A204.1 (cell line): ENCODE measurements around the gene CD68.

Experiments
- FAIRE-seq: peaks from 2 replicates; lab custom pipeline; 2012; peaks lifted over from hg19 to GRCh38; lab: Jason Lieb, UNC

Gene CD68

GRCh38 chr17:7579001-7579833 is at the start of gene CD68:
TSS of gene CD68 (plus strand) at chr17:7579638. CDS start at chr17:7579678, 40 bp downstream.
- no peak for FAIRE-seq

- FAIRE-seq = no peak
Measured at GRCh38 chr17:7530023-7530900, 49.2 kb upstream of the CD68 start.

- no peak for FAIRE-seq
Measured at GRCh38 chr17:7538050-7538449, 41.4 kb upstream of the CD68 start.

- FAIRE-seq = no peak
Measured at GRCh38 chr17:7538891-7539545, 40.4 kb upstream of the CD68 start.

- FAIRE-seq = no peak
Measured at GRCh38 chr17:7541074-7541621, 38.3 kb upstream of the CD68 start.

GRCh38 chr17:7544911-7545310 is 34.5 kb upstream of the CD68 start:
- FAIRE-seq = no peak

- FAIRE-seq = no peak
Measured at GRCh38 chr17:7548585-7549400, 30.6 kb upstream of the CD68 start, which contains the start of gene TNFSF12. TSS of gene TNFSF12 (plus strand) at chr17:7549058. CDS start at chr17:7549154, 96 bp downstream.

- no peak for FAIRE-seq
Measured at GRCh38 chr17:7549401-7550055, 29.9 kb upstream of the CD68 start.

- FAIRE-seq = no peak
Measured at GRCh38 chr17:7550344-7550743, 29.1 kb upstream of the CD68 start.

- no peak for FAIRE-seq
Measured at GRCh38 chr17:7551396-7551795, 28.0 kb upstream of the CD68 start.

- FAIRE-seq = no peak
Measured at GRCh38 chr17:7552621-7553051, 26.8 kb upstream of the CD68 start.

GRCh38 chr17:7553356-7553755 is 26.1 kb upstream of the CD68 start:
- no peak for FAIRE-seq

GRCh38 chr17:7555320-7555948 is 24.0 kb upstream of the CD68 start:
- FAIRE-seq = no peak

- FAIRE-seq = no peak
Measured at GRCh38 chr17:7556627-7557026, 22.8 kb upstream of the CD68 start.

GRCh38 chr17:7557147-7557764 is 22.2 kb upstream of the CD68 start:
- FAIRE-seq = no peak

GRCh38 chr17:7557775-7558543 is 21.5 kb upstream of the CD68 start:
- no peak for FAIRE-seq

- no peak for FAIRE-seq
Measured at GRCh38 chr17:7558544-7559319, 20.7 kb upstream of the CD68 start, which contains the start of gene TNFSF13. TSS of gene TNFSF13 (plus strand) at chr17:7558750. CDS start at chr17:7559040, 290 bp downstream.
